Liver (tissue), 9 donors: ENCODE results near the gene SETD5. TPM values are rescaled to one million over a fixed set of nuclear protein-coding genes. Genes with fewer than 3 reads are reported as not detected.

ENCODE experiments used
- DNase-seq: peaks from one replicate; pipeline ENCODE4 v3.0.0-alpha.2; 2017; ENCODE audit warnings: low spot score
- H3K27ac ChIP-seq, 2 donors: one replicate each; pipeline ENCODE4 v1.7.0; 2013; ENCODE audit warnings: inconsistent platforms in 2 of 2, low read length in 2 of 2, control low read depth in 1 of 2, low read depth in 1 of 2, mild to moderate bottlenecking in 1 of 2
- H3K27me3 ChIP-seq, 4 donors: one replicate each; pipeline versions ENCODE4 v1.6.1 to v1.7.0; 2013; ENCODE audit warnings: low read length in 3 of 4, inconsistent platforms in 1 of 4, mild to moderate bottlenecking in 1 of 4, moderate library complexity in 1 of 4; ENCODE audit not compliant: control insufficient read depth in 4 of 4, insufficient read depth in 4 of 4
- H3K36me3 ChIP-seq, 4 donors: one replicate each; pipeline versions ENCODE4 v1.6.1 to v1.7.0; 2013; ENCODE audit warnings: low read length in 3 of 4, mild to moderate bottlenecking in 3 of 4, low read depth in 1 of 4, moderate library complexity in 1 of 4; ENCODE audit not compliant: control insufficient read depth in 4 of 4, insufficient read depth in 3 of 4
- H3K4me1 ChIP-seq, 4 donors: one replicate each; pipeline versions ENCODE4 v1.6.1 to v1.7.0; 2013; ENCODE audit warnings: low read length in 3 of 4, mild to moderate bottlenecking in 3 of 4, moderate library complexity in 1 of 4; ENCODE audit not compliant: control insufficient read depth in 4 of 4, insufficient read depth in 4 of 4
- H3K4me3 ChIP-seq, 3 donors: one replicate each; pipeline versions ENCODE4 v1.6.1 to v1.7.0; 2013; ENCODE audit warnings: low read length in 3 of 3, control low read depth in 1 of 3, low read depth in 1 of 3, mild to moderate bottlenecking in 1 of 3
- H3K9ac ChIP-seq, 2 donors: one replicate each; pipeline ENCODE4 v1.7.0; 2013; ENCODE audit warnings: low read length in 2 of 2, mild to moderate bottlenecking in 2 of 2, moderate library complexity in 2 of 2, control low read depth in 1 of 2, low read depth in 1 of 2
- H3K9me3 ChIP-seq, 4 donors: one replicate each; pipeline versions ENCODE4 v1.6.1 to v1.7.0; 2013; ENCODE audit warnings: low read length in 3 of 4; ENCODE audit not compliant: control insufficient read depth in 4 of 4
- EGR1 ChIP-seq, 2 donors: IDR thresholded peaks; 2 replicates each; pipeline ENCODE4 v1.6.1; 2016 to 2018; ENCODE audit warnings: antibody characterized with exemption in 2 of 2, low read depth in 2 of 2
- FOXA1 ChIP-seq: IDR thresholded peaks from 2 replicates; pipeline ENCODE4 v1.6.1; 2016; ENCODE audit warnings: antibody characterized with exemption
- FOXA2 ChIP-seq: IDR thresholded peaks from 2 replicates; pipeline ENCODE4 v1.6.1; 2016; ENCODE audit warnings: antibody characterized with exemption
- GABPA ChIP-seq, 2 donors: IDR thresholded peaks in 1 of 2; conservative IDR thresholded peaks in 1 of 2; 2 replicates each; pipeline ENCODE4 v1.6.1; 2016; ENCODE audit warnings: antibody characterized with exemption in 2 of 2, mild to moderate bottlenecking in 1 of 2, moderate library complexity in 1 of 2
- HNF4A ChIP-seq, 2 donors: conservative IDR thresholded peaks; 2 replicates each; pipeline ENCODE4 v1.6.1; 2016; ENCODE audit warnings: antibody characterized with exemption in 2 of 2, mild to moderate bottlenecking in 2 of 2
- HNF4G ChIP-seq: IDR thresholded peaks from 2 replicates; pipeline ENCODE4 v1.6.1; 2016; ENCODE audit warnings: antibody characterized with exemption
- RAD21 ChIP-seq, 2 donors: IDR thresholded peaks; 2 replicates each; pipeline ENCODE4 v1.6.1; 2016; ENCODE audit warnings: antibody characterized with exemption in 2 of 2, mild to moderate bottlenecking in 2 of 2
- TAF1 ChIP-seq: conservative IDR thresholded peaks from 2 replicates; pipeline ENCODE4 v1.6.1; 2016; ENCODE audit warnings: antibody characterized with exemption, mild to moderate bottlenecking
- YY1 ChIP-seq: IDR thresholded peaks from 2 replicates; pipeline ENCODE4 v1.6.1; 2016; ENCODE audit warnings: antibody characterized with exemption, mild to moderate bottlenecking
- WGBS: extraction: QIAGEN DNeasy Blood & Tissue Kit; methylation state at CpG from one replicate; pipeline ENCODE4 v1.1.7; 2013; 5-methylcytosine and 5-hydroxymethylcytosine counted together
- polyA plus RNA-seq, 2 donors: library from polyadenylated mRNA; stranded (reverse) in 1 of 2; unstranded in 1 of 2; fragments of 200-250 nt in 1 of 2; fragments of >200 nt in 1 of 2; fragmentation: Nextera tagmentation in 1 of 2; extraction: Ambion mirVana in 1 of 2; gene quantifications; one replicate each; pipeline versions ENCODE4 v1.2.1 to v1.2.3, GENCODE V29; 2013 to 2015
- total RNA-seq, 2 donors: library from RNA; depleted of rRNA; stranded (reverse); fragments of >200 nt; gene quantifications; one replicate each; pipeline ENCODE4 v1.2.3, GENCODE V29; 2014
- TF ChIP-seq, protein P1 (sequence below): fragments of 150-350 bp; IDR thresholded peaks from 2 replicates; pipeline ENCODE4 v1.5.1; 2017; ENCODE audit warnings: improper control_type of control experiment, low read depth, low read length; ENCODE audit not compliant: missing input control
- TF ChIP-seq, protein P2 (sequence below): IDR thresholded peaks from 2 replicates; pipeline ENCODE4 v1.6.1; 2016; ENCODE audit warnings: antibody characterized with exemption
- TF ChIP-seq, protein P3 (sequence below): IDR thresholded peaks from 2 replicates; pipeline ENCODE4 v1.6.1; 2016; ENCODE audit warnings: antibody characterized with exemption, mild to moderate bottlenecking
- TF ChIP-seq, protein P4 (sequence below): IDR thresholded peaks from 2 replicates; pipeline ENCODE4 v1.6.1; 2016; ENCODE audit warnings: antibody characterized with exemption
- TF ChIP-seq, protein P5 (sequence below): IDR thresholded peaks from 2 replicates; pipeline ENCODE4 v1.6.1; 2016; ENCODE audit warnings: antibody characterized with exemption
- donor health status: healthy.
- donor health status: healthy.
- donor health status: healthy.
- donor health status: healthy.
- donor health status: healthy.

The SETD5 gene
- total and polyA plus RNA-seq, 4 donors: 17.9 to 76.6 (median 24.3) TPM

DNA sequence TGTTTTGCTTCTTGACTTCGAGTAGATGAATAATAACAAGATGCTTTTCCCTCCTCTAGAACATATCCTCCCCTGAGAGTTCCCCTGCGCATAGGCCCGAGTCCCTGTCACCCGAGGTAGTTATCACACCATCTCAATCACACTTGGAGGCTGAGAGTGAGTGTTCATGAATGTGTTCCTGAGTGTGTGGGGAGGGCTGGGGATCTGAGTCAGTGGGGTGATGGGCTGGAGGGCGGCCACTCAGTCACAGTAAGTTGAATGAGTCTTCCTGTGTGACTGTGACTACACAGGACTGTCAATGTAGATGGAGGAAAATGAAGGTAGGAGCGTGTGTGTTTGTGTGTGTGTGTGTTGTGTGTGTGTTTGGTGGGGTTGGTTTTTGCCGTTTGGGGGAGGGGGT is 71.0 kb downstream of the SETD5 start:
- H3K36me3 ChIP-seq: peaks cover 18 to 89% (median 79%) of the 10 kb centered on the region in 4 donors
- H3K4me1 ChIP-seq: no peaks in the 10 kb centered on the region
- H3K27me3 ChIP-seq: no peaks in the 10 kb centered on the region
- H3K9me3 ChIP-seq: no peaks in the 10 kb centered on the region
- H3K4me3 ChIP-seq: no peak overlapping the region
- 93% methylated on average over 7 of the region's 7 CpGs for WGBS
- DNase-seq: no peak
- TF ChIP-seq HNF4G (no peak), YY1 (no peak), FOXA2 (no peak), RAD21 (IDR thresholded peaks at IDR 0.05) (no peak), GABPA (IDR thresholded peaks at IDR 0.05 in 1 of 2, conservative IDR thresholded peaks at IDR 0.05 in 1 of 2) (no peak)
- TF ChIP-seq, protein P1, sequence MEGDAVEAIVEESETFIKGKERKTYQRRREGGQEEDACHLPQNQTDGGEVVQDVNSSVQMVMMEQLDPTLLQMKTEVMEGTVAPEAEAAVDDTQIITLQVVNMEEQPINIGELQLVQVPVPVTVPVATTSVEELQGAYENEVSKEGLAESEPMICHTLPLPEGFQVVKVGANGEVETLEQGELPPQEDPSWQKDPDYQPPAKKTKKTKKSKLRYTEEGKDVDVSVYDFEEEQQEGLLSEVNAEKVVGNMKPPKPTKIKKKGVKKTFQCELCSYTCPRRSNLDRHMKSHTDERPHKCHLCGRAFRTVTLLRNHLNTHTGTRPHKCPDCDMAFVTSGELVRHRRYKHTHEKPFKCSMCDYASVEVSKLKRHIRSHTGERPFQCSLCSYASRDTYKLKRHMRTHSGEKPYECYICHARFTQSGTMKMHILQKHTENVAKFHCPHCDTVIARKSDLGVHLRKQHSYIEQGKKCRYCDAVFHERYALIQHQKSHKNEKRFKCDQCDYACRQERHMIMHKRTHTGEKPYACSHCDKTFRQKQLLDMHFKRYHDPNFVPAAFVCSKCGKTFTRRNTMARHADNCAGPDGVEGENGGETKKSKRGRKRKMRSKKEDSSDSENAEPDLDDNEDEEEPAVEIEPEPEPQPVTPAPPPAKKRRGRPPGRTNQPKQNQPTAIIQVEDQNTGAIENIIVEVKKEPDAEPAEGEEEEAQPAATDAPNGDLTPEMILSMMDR: no peak
- TF ChIP-seq, protein P2, sequence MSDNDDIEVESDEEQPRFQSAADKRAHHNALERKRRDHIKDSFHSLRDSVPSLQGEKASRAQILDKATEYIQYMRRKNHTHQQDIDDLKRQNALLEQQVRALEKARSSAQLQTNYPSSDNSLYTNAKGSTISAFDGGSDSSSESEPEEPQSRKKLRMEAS: no peak
- no peak overlapping the region for H3K9ac ChIP-seq
- H3K27ac ChIP-seq: no peak overlapping the region

DNA sequence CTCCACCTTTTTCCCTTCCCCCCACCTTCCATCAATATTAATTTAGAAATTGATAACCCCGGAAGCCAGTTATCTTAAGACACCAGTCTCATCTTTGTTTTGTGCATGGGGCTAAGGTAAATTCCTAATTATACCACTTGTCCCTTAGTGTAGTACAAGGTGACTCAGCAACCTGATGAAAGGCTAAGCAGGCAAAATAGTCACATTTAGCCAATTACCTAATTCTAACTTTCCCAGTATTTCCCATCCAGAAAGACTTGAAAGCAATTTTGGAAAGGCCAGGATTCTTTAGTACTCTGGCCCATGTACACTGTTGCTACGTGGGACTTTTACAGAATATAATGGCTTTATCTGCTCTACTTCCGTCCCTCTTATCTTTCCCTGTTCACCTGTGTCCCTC is 72.6 kb downstream of the SETD5 start:
- Histone ChIP-seq H3K9me3 (no peaks in the 10 kb centered on the region), H3K4me1 (no peaks in the 10 kb centered on the region), H3K4me3 (no peak overlapping the region), H3K9ac (no peak overlapping the region), H3K36me3 (peaks cover 24 to 91% (median 82%) of the 10 kb centered on the region in 4 donors), H3K27me3 (no peaks in the 10 kb centered on the region), H3K27ac (no peak overlapping the region)
- DNase-seq: no peak
- no peak for TF ChIP-seq FOXA1
- TF ChIP-seq, protein P3, sequence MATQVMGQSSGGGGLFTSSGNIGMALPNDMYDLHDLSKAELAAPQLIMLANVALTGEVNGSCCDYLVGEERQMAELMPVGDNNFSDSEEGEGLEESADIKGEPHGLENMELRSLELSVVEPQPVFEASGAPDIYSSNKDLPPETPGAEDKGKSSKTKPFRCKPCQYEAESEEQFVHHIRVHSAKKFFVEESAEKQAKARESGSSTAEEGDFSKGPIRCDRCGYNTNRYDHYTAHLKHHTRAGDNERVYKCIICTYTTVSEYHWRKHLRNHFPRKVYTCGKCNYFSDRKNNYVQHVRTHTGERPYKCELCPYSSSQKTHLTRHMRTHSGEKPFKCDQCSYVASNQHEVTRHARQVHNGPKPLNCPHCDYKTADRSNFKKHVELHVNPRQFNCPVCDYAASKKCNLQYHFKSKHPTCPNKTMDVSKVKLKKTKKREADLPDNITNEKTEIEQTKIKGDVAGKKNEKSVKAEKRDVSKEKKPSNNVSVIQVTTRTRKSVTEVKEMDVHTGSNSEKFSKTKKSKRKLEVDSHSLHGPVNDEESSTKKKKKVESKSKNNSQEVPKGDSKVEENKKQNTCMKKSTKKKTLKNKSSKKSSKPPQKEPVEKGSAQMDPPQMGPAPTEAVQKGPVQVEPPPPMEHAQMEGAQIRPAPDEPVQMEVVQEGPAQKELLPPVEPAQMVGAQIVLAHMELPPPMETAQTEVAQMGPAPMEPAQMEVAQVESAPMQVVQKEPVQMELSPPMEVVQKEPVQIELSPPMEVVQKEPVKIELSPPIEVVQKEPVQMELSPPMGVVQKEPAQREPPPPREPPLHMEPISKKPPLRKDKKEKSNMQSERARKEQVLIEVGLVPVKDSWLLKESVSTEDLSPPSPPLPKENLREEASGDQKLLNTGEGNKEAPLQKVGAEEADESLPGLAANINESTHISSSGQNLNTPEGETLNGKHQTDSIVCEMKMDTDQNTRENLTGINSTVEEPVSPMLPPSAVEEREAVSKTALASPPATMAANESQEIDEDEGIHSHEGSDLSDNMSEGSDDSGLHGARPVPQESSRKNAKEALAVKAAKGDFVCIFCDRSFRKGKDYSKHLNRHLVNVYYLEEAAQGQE: no peak
- TF ChIP-seq TAF1: no peak
- TF ChIP-seq YY1: no peak
- TF ChIP-seq, protein P4, sequence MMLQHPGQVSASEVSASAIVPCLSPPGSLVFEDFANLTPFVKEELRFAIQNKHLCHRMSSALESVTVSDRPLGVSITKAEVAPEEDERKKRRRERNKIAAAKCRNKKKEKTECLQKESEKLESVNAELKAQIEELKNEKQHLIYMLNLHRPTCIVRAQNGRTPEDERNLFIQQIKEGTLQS: no peak
- TF ChIP-seq EGR1 (IDR thresholded peaks at IDR 0.05; ENCODE audit: low read depth in 2 of 2): no peak
- TF ChIP-seq, protein P2: no peak
- no peak for TF ChIP-seq HNF4A (conservative IDR thresholded peaks at IDR 0.05)
- TF ChIP-seq, protein P1: no peak
- TF ChIP-seq, protein P5, sequence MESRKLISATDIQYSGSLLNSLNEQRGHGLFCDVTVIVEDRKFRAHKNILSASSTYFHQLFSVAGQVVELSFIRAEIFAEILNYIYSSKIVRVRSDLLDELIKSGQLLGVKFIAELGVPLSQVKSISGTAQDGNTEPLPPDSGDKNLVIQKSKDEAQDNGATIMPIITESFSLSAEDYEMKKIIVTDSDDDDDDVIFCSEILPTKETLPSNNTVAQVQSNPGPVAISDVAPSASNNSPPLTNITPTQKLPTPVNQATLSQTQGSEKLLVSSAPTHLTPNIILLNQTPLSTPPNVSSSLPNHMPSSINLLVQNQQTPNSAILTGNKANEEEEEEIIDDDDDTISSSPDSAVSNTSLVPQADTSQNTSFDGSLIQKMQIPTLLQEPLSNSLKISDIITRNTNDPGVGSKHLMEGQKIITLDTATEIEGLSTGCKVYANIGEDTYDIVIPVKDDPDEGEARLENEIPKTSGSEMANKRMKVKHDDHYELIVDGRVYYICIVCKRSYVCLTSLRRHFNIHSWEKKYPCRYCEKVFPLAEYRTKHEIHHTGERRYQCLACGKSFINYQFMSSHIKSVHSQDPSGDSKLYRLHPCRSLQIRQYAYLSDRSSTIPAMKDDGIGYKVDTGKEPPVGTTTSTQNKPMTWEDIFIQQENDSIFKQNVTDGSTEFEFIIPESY: no peak
- no peak for TF ChIP-seq GABPA (IDR thresholded peaks at IDR 0.05 in 1 of 2, conservative IDR thresholded peaks at IDR 0.05 in 1 of 2)
- 89% methylated on average over 3 of the region's 3 CpGs for WGBS
